ENCODE measurements around the gene ARHGEF17.
A peak's percentile ranks its signal among the peaks of the same experiment; 100 is the strongest.

Gene ARHGEF17

GRCh38 chr11:73404048-73404447, 96.0 kb downstream of the ARHGEF17 start:
- peak in 33 of 51 donors; percentile 13 to 76 (median 61) for DNase-seq

GRCh38 chr11:73404506-73405145, 96.5 kb downstream of the ARHGEF17 start:
- no peak for DNase-seq

GRCh38 chr11:73405146-73405510, 97.1 kb downstream of the ARHGEF17 start:
- no peak for DNase-seq

- DNase-seq, result no peak
These were observed 98.1 kb downstream of the ARHGEF17 start for GRCh38 chr11:73406131-73406530.

GRCh38 chr11:73406619-73407018, 98.5 kb downstream of the ARHGEF17 start:
- DNase-seq, result no peak

GRCh38 chr11:73409431-73409830, 101.4 kb downstream of the ARHGEF17 start:
- no peak for DNase-seq

GRCh38 chr11:73410627-73411026, 102.6 kb downstream of the ARHGEF17 start:
- DNase-seq, result no peak

GRCh38 chr11:73411031-73411430, 103.0 kb downstream of the ARHGEF17 start:
- DNase-seq, result no peak

- no peak for DNase-seq
These were observed 104.2 kb downstream of the ARHGEF17 start for GRCh38 chr11:73412308-73412707.

- no peak for DNase-seq
These were observed 105.2 kb downstream of the ARHGEF17 start for GRCh38 chr11:73413256-73413655.

- peak in 4 of 51 donors; percentile 17 to 39 (median 20) for DNase-seq
These were observed 107.0 kb downstream of the ARHGEF17 start for GRCh38 chr11:73414977-73415651.

- DNase-seq, result no peak
These were observed 108.0 kb downstream of the ARHGEF17 start for GRCh38 chr11:73415854-73416615.

- no peak for DNase-seq
These were observed 108.7 kb downstream of the ARHGEF17 start for GRCh38 chr11:73416786-73417185.

All from hypothalamus (tissue), 51 donors.